ENCODE results near the gene CMSS1.

The CMSS1 gene

GRCh38 chr3:99882436-99883137, 64.9 kb downstream of the CMSS1 start:
- CTCF ChIA-PET, result interaction anchor here (1.4 kb wide), 1 partner anchor 12 kb away, joined by 6 read pairs; no protein-coding TSS in a partner anchor
- H3K4me3 ChIP-seq (ENCODE audit: low read depth, low read length), result no peak overlapping the region
- POLR2A ChIA-PET, result no interaction called here
- no peak for DNase-seq (ENCODE audit: low read depth, low spot score)
- TF ChIP-seq, protein P1, sequence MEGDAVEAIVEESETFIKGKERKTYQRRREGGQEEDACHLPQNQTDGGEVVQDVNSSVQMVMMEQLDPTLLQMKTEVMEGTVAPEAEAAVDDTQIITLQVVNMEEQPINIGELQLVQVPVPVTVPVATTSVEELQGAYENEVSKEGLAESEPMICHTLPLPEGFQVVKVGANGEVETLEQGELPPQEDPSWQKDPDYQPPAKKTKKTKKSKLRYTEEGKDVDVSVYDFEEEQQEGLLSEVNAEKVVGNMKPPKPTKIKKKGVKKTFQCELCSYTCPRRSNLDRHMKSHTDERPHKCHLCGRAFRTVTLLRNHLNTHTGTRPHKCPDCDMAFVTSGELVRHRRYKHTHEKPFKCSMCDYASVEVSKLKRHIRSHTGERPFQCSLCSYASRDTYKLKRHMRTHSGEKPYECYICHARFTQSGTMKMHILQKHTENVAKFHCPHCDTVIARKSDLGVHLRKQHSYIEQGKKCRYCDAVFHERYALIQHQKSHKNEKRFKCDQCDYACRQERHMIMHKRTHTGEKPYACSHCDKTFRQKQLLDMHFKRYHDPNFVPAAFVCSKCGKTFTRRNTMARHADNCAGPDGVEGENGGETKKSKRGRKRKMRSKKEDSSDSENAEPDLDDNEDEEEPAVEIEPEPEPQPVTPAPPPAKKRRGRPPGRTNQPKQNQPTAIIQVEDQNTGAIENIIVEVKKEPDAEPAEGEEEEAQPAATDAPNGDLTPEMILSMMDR (IDR thresholded peaks at IDR 0.05; ENCODE audit: insufficient read depth, low read length, missing control alignments), result no peak

GRCh38 chr3:99883138-99883461, 65.4 kb downstream of the CMSS1 start:
- POLR2A ChIA-PET, result no interaction called here

DNA sequence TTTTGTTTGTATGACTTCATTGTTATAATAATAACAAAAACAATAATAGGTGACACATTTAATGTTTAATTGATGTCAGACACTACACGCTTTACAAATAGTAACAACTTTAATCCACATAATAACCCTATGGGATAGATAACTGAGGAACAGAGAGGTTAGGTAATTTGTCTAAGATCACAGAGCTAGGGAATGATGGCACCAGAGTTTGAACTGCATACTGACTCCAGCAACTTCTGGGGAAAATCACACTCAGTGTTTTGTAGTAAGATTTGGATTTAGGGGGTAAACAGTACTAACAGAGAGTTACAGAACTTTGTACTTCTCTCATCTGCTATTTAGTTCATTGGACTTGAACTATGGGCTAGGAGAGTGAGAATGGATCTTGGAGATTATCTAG, 66.0 kb downstream of the CMSS1 start:
- DNase-seq (ENCODE audit: low read depth, low spot score), result no peak
- TF ChIP-seq, protein P1 (IDR thresholded peaks at IDR 0.05; ENCODE audit: insufficient read depth, low read length, missing control alignments), result no peak
- POLR2A ChIA-PET, result no interaction called here
- no peak overlapping the region for H3K4me3 ChIP-seq (ENCODE audit: low read depth, low read length)
- CTCF ChIA-PET, result interaction anchor here (1.4 kb wide), 1 partner anchor 11 kb away, joined by 6 read pairs; no protein-coding TSS in a partner anchor

More at GRCh38 chr3:99883138-99883461, 65.4 kb downstream of the CMSS1 start:
- TF ChIP-seq, protein P1 (IDR thresholded peaks at IDR 0.05; ENCODE audit: insufficient read depth, low read length, missing control alignments), result no peak
- no peak overlapping the region for H3K4me3 ChIP-seq (ENCODE audit: low read depth, low read length)
- CTCF ChIA-PET, result interaction anchor here (1.4 kb wide), 1 partner anchor 11 kb away, joined by 6 read pairs; no protein-coding TSS in a partner anchor
- DNase-seq (ENCODE audit: low read depth, low spot score), result no peak

GRCh38 chr3:99884484-99884883, 66.8 kb downstream of the CMSS1 start:
- POLR2A ChIA-PET, result no interaction called here

GRCh38 chr3:99885085-99885484, 67.4 kb downstream of the CMSS1 start:
- POLR2A ChIA-PET, result no interaction called here
- CTCF ChIA-PET, result no interaction called here
- no peak overlapping the region for H3K4me3 ChIP-seq (ENCODE audit: low read depth, low read length)
- DNase-seq (ENCODE audit: low read depth, low spot score), result no peak
- TF ChIP-seq, protein P1 (IDR thresholded peaks at IDR 0.05; ENCODE audit: insufficient read depth, low read length, missing control alignments), result no peak

More at GRCh38 chr3:99884484-99884883, 66.8 kb downstream of the CMSS1 start:
- TF ChIP-seq, protein P1 (IDR thresholded peaks at IDR 0.05; ENCODE audit: insufficient read depth, low read length, missing control alignments), result no peak
- CTCF ChIA-PET, result no interaction called here
- no peak overlapping the region for H3K4me3 ChIP-seq (ENCODE audit: low read depth, low read length)
- DNase-seq (ENCODE audit: low read depth, low spot score), result no peak

DNA sequence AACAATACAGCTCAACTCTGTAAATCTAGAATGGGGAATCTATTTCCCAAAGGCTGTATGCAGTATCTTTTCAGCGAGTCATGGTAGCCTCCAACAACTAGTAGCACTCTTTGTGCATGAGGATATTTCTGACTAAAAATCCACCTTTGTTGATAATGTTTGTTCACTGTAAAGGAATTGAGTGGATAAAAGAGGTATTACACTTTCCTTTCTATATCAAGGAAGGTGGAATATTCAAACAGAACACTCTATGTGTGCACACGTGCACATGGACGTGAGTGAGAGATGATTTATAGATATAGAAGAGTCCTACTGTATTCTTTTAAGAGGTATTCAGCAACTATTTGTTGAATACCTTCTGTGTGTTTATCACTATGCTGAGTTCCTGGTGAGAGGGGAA, 68.2 kb downstream of the CMSS1 start:
- ChIA-PET CTCF (no interaction called here), POLR2A (no interaction called here)
- TF ChIP-seq, protein P1 (IDR thresholded peaks at IDR 0.05; ENCODE audit: insufficient read depth, low read length, missing control alignments), result no peak
- no peak overlapping the region for H3K4me3 ChIP-seq (ENCODE audit: low read depth, low read length)
- DNase-seq (ENCODE audit: low read depth, low spot score), result no peak
